Measurements from ENCODE around the gene DIS3L2. TPM values are rescaled to one million over a fixed set of nuclear protein-coding genes. Genes with fewer than 3 reads are reported as not detected.

The DIS3L2 gene
- total and polyA plus RNA-seq, 2 experiments from 2014 or later, result 15.2 to 25.3 TPM

DNA sequence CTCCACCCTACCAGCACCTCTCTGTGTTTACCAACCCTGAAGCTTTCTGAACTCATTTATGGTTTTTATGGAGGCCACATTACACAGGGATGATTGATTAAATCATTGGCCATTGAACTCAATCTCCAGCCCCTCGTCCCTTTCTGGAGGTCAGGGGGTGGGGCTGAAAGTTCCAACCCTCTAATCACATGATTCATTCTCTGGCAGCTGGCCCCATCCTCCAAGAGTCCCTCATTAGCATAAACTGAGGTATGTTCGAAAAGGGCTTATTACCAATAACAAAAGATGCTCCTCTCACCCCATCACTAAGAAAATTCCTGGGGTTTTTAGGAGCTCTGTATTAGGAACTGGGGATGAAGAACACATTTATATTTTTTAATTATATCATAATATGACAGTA lies 92.3 kb downstream of the DIS3L2 start:
- peaks cover 7% of the 10 kb centered on the region for H3K27me3 Mint-ChIP-seq (ENCODE audit: insufficient read depth, low read depth, poor library complexity)
- H3K27ac ChIP-seq (ENCODE audit: low read depth), result no peak overlapping the region
- H4K20me1 ChIP-seq (replicated peaks; ENCODE audit: insufficient read depth), result no peaks in the 10 kb centered on the region
- TF ChIP-seq ETS1 (IDR thresholded peaks at IDR 0.05) (no peak), POLR2AphosphoS5 (IDR thresholded peaks at IDR 0.05; ENCODE audit: low read depth) (no peak), JUNB (IDR thresholded peaks at IDR 0.05; ENCODE audit: unreplicated experiment) (no peak), EZH2phosphoT487 (IDR thresholded peaks at IDR 0.05; ENCODE audit: unreplicated experiment) (no peak), ZNF114 (CRISPR knock-in tag; IDR thresholded peaks at IDR 0.05) (no peak), STAT1 (IDR thresholded peaks at IDR 0.05; ENCODE audit: unreplicated experiment) (no peak), ZNF331 (CRISPR knock-in tag; IDR thresholded peaks at IDR 0.05; ENCODE audit: low read depth) (no peak), EZH2 (IDR thresholded peaks at IDR 0.05; ENCODE audit: low read depth, unreplicated experiment) (no peak), CREB1 (CRISPR knock-in tag; IDR thresholded peaks at IDR 0.05; ENCODE audit: low read depth) (no peak), NANOG (IDR thresholded peaks at IDR 0.05; ENCODE audit: borderline replicate concordance) (no peak)
- TF ChIP-seq, protein P1, sequence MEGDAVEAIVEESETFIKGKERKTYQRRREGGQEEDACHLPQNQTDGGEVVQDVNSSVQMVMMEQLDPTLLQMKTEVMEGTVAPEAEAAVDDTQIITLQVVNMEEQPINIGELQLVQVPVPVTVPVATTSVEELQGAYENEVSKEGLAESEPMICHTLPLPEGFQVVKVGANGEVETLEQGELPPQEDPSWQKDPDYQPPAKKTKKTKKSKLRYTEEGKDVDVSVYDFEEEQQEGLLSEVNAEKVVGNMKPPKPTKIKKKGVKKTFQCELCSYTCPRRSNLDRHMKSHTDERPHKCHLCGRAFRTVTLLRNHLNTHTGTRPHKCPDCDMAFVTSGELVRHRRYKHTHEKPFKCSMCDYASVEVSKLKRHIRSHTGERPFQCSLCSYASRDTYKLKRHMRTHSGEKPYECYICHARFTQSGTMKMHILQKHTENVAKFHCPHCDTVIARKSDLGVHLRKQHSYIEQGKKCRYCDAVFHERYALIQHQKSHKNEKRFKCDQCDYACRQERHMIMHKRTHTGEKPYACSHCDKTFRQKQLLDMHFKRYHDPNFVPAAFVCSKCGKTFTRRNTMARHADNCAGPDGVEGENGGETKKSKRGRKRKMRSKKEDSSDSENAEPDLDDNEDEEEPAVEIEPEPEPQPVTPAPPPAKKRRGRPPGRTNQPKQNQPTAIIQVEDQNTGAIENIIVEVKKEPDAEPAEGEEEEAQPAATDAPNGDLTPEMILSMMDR (conservative IDR thresholded peaks at IDR 0.05; ENCODE audit: low read depth in 2 of 2), result no peak
- TF ChIP-seq, protein P2, sequence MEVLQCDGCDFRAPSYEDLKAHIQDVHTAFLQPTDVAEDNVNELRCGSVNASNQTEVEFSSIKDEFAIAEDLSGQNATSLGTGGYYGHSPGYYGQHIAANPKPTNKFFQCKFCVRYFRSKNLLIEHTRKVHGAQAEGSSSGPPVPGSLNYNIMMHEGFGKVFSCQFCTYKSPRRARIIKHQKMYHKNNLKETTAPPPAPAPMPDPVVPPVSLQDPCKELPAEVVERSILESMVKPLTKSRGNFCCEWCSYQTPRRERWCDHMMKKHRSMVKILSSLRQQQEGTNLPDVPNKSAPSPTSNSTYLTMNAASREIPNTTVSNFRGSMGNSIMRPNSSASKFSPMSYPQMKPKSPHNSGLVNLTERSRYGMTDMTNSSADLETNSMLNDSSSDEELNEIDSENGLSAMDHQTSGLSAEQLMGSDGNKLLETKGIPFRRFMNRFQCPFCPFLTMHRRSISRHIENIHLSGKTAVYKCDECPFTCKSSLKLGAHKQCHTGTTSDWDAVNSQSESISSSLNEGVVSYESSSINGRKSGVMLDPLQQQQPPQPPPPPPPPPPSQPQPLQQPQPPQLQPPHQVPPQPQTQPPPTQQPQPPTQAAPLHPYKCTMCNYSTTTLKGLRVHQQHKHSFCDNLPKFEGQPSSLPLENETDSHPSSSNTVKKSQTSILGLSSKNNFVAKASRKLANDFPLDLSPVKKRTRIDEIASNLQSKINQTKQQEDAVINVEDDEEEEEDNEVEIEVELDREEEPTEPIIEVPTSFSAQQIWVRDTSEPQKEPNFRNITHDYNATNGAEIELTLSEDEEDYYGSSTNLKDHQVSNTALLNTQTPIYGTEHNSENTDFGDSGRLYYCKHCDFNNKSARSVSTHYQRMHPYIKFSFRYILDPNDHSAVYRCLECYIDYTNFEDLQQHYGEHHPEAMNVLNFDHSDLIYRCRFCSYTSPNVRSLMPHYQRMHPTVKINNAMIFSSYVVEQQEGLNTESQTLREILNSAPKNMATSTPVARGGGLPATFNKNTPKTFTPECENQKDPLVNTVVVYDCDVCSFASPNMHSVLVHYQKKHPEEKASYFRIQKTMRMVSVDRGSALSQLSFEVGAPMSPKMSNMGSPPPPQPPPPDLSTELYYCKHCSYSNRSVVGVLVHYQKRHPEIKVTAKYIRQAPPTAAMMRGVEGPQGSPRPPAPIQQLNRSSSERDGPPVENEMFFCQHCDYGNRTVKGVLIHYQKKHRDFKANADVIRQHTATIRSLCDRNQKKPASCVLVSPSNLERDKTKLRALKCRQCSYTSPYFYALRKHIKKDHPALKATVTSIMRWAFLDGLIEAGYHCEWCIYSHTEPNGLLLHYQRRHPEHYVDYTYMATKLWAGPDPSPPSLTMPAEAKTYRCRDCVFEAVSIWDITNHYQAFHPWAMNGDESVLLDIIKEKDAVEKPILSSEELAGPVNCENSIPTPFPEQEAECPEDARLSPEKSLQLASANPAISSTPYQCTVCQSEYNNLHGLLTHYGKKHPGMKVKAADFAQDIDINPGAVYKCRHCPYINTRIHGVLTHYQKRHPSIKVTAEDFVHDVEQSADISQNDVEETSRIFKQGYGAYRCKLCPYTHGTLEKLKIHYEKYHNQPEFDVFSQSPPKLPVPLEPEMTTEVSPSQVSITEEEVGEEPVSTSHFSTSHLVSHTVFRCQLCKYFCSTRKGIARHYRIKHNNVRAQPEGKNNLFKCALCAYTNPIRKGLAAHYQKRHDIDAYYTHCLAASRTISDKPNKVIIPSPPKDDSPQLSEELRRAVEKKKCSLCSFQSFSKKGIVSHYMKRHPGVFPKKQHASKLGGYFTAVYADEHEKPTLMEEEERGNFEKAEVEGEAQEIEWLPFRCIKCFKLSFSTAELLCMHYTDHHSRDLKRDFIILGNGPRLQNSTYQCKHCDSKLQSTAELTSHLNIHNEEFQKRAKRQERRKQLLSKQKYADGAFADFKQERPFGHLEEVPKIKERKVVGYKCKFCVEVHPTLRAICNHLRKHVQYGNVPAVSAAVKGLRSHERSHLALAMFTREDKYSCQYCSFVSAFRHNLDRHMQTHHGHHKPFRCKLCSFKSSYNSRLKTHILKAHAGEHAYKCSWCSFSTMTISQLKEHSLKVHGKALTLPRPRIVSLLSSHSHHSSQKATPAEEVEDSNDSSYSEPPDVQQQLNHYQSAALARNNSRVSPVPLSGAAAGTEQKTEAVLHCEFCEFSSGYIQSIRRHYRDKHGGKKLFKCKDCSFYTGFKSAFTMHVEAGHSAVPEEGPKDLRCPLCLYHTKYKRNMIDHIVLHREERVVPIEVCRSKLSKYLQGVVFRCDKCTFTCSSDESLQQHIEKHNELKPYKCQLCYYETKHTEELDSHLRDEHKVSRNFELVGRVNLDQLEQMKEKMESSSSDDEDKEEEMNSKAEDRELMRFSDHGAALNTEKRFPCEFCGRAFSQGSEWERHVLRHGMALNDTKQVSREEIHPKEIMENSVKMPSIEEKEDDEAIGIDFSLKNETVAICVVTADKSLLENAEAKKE (CRISPR knock-in tag; IDR thresholded peaks at IDR 0.05), result no peak
- TF ChIP-seq, protein P3, sequence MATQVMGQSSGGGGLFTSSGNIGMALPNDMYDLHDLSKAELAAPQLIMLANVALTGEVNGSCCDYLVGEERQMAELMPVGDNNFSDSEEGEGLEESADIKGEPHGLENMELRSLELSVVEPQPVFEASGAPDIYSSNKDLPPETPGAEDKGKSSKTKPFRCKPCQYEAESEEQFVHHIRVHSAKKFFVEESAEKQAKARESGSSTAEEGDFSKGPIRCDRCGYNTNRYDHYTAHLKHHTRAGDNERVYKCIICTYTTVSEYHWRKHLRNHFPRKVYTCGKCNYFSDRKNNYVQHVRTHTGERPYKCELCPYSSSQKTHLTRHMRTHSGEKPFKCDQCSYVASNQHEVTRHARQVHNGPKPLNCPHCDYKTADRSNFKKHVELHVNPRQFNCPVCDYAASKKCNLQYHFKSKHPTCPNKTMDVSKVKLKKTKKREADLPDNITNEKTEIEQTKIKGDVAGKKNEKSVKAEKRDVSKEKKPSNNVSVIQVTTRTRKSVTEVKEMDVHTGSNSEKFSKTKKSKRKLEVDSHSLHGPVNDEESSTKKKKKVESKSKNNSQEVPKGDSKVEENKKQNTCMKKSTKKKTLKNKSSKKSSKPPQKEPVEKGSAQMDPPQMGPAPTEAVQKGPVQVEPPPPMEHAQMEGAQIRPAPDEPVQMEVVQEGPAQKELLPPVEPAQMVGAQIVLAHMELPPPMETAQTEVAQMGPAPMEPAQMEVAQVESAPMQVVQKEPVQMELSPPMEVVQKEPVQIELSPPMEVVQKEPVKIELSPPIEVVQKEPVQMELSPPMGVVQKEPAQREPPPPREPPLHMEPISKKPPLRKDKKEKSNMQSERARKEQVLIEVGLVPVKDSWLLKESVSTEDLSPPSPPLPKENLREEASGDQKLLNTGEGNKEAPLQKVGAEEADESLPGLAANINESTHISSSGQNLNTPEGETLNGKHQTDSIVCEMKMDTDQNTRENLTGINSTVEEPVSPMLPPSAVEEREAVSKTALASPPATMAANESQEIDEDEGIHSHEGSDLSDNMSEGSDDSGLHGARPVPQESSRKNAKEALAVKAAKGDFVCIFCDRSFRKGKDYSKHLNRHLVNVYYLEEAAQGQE (IDR thresholded peaks at IDR 0.05; ENCODE audit: unreplicated experiment), result no peak
- no peak overlapping the region; the same call in 1 of the 2 replicates for H3K4me3 ChIP-seq
- no peaks in the 10 kb centered on the region for H3K27me3 ChIP-seq (ENCODE audit: insufficient read depth)
- no peaks in the 10 kb centered on the region; the same call in 2 of the 3 replicates for H3K36me3 Mint-ChIP-seq (ENCODE audit: low read depth)
- H3K27ac Mint-ChIP-seq, result peak overlapping the region; percentile 82
- no peaks in the 10 kb centered on the region for H3K9me2 ChIP-seq (ENCODE audit: insufficient read depth)
- H3K4me1 ChIP-seq (ENCODE audit: insufficient read depth), result peaks cover 25% of the 10 kb centered on the region
- 0 out of 3 replicates have a peak overlapping the region, but pooled peaks have one; percentile 5 for H3K4me3 Mint-ChIP-seq
- ATAC-seq (peak; percentile 93), DNase-seq (ENCODE audit: low spot score) (peak; percentile 76)
- H3K9me3 Mint-ChIP-seq, result no peaks in the 10 kb centered on the region; the same call in 2 of the 3 replicates
- peaks cover 18% of the 10 kb centered on the region for H3K4me1 Mint-ChIP-seq
- peak overlapping the region; percentile 47 for H3K4me2 ChIP-seq
- H3K36me3 ChIP-seq (ENCODE audit: insufficient read depth), result no peaks in the 10 kb centered on the region
- 0 out of 2 replicates have a peak, but pooled peaks cover 5% of the 10 kb centered on the region for H3K79me2 ChIP-seq (replicated peaks; ENCODE audit: insufficient read depth)
- H2AFZ ChIP-seq, result no peak overlapping the region
- no peaks in the 10 kb centered on the region for H3F3A ChIP-seq (replicated peaks; ENCODE audit: low read depth)
